C4-2B (cell line): ENCODE data around the gene WAPL.

Source experiments
- H3K27ac ChIP-seq: fragments of 450-650 bp; 2 replicates; pipeline ENCODE4 v1.5.1; 2017
- ZFX ChIP-seq: fragments of 450-650 bp; IDR thresholded peaks from 2 replicates; pipeline ENCODE4 v1.6.1; 2017
- TF ChIP-seq, protein P1 (sequence below): fragments of 450-650 bp; conservative IDR thresholded peaks from 2 replicates; pipeline ENCODE4 v1.5.1; 2017; ENCODE audit warnings: mild to moderate bottlenecking

Gene WAPL

DNA sequence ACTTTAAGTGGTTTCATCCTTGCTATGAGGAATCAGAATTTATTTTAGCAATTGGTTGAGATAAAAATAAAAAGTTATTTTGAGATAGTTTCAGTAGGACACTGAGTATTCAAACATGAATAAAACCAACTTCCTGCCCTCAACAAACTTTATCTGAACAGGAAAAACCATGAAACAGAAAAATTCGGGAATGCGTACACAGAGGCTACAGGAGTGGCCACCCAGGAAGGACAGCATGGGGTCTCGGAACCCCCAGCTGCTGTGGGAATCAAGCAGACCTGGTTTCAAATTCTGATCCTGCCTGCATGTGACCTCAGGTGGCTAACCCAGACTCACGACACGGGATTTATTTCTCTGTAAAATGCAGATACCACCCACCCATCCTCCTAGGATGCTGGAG lies 106.0 kb downstream of the WAPL start:
- no peak for TF ChIP-seq ZFX
- TF ChIP-seq, protein P1, sequence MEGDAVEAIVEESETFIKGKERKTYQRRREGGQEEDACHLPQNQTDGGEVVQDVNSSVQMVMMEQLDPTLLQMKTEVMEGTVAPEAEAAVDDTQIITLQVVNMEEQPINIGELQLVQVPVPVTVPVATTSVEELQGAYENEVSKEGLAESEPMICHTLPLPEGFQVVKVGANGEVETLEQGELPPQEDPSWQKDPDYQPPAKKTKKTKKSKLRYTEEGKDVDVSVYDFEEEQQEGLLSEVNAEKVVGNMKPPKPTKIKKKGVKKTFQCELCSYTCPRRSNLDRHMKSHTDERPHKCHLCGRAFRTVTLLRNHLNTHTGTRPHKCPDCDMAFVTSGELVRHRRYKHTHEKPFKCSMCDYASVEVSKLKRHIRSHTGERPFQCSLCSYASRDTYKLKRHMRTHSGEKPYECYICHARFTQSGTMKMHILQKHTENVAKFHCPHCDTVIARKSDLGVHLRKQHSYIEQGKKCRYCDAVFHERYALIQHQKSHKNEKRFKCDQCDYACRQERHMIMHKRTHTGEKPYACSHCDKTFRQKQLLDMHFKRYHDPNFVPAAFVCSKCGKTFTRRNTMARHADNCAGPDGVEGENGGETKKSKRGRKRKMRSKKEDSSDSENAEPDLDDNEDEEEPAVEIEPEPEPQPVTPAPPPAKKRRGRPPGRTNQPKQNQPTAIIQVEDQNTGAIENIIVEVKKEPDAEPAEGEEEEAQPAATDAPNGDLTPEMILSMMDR, result no peak
- H3K27ac ChIP-seq, result no peak overlapping the region

DNA sequence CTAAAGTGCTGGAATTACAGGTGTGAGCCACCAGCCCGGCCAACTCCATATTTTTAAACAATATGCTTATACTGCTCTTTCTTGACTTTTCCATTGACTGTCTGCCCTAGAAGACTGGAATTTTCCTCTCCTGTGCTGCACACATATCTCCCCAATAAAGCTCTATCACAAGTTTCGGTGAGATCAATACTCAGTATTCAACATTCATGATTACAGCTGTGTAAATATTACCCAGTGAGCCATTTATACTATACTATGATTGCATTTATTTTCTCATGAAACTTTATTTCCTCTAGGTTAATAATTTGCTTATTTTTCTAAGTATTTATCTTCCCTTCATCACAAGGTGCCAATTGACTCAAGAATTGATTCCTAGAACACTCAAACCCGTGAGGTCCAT lies 106.5 kb downstream of the WAPL start:
- TF ChIP-seq ZFX, result no peak
- TF ChIP-seq, protein P1, result no peak
- H3K27ac ChIP-seq, result no peak overlapping the region

DNA sequence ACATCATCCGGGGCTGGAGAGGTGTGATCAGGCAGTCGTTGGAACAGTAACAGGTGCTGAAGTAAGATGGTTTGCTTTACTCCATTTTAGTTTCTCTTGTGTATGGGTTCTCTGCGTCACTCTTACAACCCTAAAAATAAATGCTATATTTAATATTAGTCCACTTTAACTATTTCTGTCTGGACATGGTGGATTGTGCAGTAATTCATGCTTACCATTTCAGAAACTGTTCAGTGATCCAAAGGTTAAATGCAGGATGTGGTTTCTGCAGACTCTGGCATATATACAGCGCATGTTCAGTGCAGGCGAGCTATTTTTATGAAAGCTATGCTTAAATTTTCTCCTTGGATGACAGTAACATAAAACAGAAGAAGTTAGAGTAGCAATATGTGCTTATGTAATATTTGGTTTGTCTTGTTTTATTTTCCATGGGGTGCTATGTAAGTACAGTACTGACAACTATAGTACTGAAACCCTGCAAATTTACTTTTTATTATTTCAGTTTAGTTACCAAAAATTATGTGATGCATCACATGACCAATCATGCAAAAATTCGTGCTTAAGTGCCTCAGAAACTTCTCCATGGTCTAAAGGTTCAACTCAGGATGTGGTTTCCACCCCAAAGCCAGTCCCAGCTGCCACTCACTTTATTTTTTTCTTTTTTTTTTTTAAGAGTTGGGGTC lies 108.4 kb downstream of the WAPL start:
- no peak overlapping the region for H3K27ac ChIP-seq
- TF ChIP-seq ZFX, result no peak

DNA sequence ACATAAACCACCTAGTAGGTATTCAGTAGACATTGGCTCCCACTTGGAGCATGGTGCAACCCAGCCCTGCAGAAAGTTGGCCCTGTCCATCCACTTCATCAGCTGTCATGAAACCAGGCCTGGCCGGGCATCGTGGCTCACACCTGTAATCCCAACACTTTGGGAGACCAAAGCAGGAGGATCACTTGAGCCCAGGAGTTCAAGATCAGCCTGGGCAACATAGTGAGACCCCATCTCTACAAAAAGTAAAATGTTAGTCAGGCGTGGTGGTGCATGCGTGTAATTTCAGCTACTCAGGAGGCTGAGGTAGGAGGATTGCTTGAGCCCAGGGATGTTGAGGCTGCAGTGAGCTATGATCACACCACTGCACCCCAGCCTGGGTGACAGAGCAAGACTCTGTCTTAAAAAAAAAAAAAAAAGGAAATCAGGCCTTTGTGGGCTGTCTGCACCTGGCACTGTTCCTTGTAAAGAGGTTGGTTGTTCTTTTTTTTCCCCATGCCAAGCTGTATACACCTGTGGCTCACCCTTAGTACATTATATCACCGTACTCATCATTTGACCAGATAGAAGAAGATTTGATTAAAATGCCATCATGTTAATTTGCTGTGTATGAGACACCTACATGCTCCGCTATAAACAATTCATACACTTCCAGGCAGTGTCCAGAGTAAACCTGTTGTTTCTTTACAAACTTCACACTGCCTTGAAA lies 109.6 kb downstream of the WAPL start:
- H3K27ac ChIP-seq, result no peak overlapping the region
- TF ChIP-seq, protein P1, result no peak
- no peak for TF ChIP-seq ZFX

DNA sequence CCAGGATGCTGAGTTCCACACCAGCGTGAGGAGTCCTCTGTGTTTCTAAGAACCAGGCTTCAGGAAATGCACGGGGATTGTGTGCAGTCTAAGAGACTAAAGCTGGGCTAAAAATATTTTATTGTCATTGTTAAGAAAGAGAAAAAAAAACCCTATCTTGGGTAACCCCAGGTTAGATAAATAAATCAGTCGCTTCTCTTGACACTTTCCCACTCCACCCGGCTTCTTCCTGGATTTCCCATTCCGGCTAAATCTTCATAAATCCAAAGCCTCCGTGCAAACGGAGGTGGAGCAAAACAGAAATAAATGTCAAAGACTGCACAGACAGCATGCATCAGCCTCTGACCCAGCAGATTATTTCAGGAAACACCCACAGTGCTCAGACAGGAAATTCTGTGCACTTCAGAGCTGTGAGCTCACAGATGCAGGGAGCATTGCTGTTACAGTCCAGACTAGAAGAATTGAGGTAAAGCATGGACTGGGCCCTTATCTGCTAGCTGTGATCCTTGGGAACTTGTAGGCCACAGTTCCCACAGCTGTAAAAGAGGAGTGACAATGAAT lies 110.2 kb downstream of the WAPL start:
- TF ChIP-seq ZFX, result no peak
- TF ChIP-seq, protein P1, result no peak
- H3K27ac ChIP-seq, result no peak overlapping the region

DNA sequence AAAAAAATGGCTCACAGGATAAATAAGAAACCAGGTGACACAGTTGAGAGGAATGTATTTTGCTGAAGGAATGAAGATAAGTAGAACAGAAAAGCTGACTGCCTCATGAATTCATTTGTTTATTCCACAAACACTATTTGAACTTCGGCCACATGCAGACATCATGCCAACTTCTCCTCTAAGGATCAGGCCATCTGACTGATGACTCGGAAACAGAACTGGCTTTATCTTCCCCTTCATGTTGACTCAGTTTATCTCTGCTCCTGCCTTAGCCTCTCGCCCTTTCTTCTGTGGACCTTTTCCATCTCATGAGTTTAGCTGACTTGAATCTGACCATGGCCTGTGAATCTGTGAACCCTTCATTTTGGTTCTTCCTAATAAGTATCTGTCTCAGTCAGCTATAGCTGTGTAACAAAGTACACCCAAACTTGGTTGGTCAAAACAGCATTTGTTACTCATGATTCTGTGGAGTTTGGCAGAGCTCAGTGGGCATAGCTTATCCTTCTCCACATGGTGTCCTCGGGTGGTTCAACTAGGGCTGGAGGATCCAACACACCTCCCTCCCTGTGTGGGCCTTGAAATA lies 111.0 kb downstream of the WAPL start:
- no peak overlapping the region for H3K27ac ChIP-seq
- no peak for TF ChIP-seq ZFX
- TF ChIP-seq, protein P1, result no peak

DNA sequence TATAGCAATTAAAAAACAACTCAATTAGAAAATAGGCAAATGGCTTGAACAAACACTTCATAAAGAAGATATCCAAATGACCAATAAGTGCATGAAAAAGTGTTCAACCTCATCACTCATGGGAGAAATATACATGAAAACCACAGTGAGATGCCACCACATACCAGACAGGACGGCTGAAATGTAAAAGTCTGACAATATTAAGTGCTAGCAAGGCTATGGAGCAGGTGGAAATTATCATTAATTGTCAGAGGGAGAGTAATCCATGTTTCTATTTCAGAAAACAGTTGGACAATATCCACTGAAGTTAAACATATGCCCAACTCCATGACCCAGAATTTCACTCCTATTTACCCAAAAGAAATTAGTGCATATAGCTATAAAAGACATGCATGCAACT lies 112.4 kb downstream of the WAPL start:
- H3K27ac ChIP-seq, result no peak overlapping the region
- no peak for TF ChIP-seq ZFX
- TF ChIP-seq, protein P1, result no peak
